ENCODE results near the gene RAB3A. TPM values are rescaled to one million over a fixed set of nuclear protein-coding genes. Genes with fewer than 3 reads are reported as not detected.
A peak's percentile ranks its signal among the peaks of the same experiment; 100 is the strongest.

The RAB3A gene
- total RNA-seq, 1 donor, result 3.8 TPM

GRCh38 chr19:18194554-18195238, 9.1 kb downstream of the RAB3A start:
- Histone ChIP-seq H3K9me3 (ENCODE audit: low read depth, low read length) (no peaks in the 10 kb centered on the region), H3K4me1 (ENCODE audit: insufficient read depth, low read length) (peaks cover 30% of the 10 kb centered on the region), H3K27me3 (ENCODE audit: insufficient read depth, low read length) (no peaks in the 10 kb centered on the region), H3K4me3 (ENCODE audit: low read length) (no peak overlapping the region)

- Histone ChIP-seq H3K4me3 (ENCODE audit: low read length) (no peak overlapping the region), H3K4me1 (ENCODE audit: insufficient read depth, low read length) (peaks cover 30% of the 10 kb centered on the region), H3K27me3 (ENCODE audit: insufficient read depth, low read length) (no peaks in the 10 kb centered on the region), H3K9me3 (ENCODE audit: low read depth, low read length) (no peaks in the 10 kb centered on the region)
Measured at GRCh38 chr19:18194181-18194530, 9.7 kb downstream of the RAB3A start.

- Histone ChIP-seq H3K27me3 (ENCODE audit: insufficient read depth, low read length) (no peaks in the 10 kb centered on the region), H3K9me3 (ENCODE audit: low read depth, low read length) (no peaks in the 10 kb centered on the region), H3K4me1 (ENCODE audit: insufficient read depth, low read length) (peaks cover 30% of the 10 kb centered on the region), H3K4me3 (ENCODE audit: low read length) (peak overlapping the region; percentile 63)
Measured at GRCh38 chr19:18193388-18194180, 10.3 kb downstream of the RAB3A start.

- no peaks in the 10 kb centered on the region for H3K27me3 ChIP-seq (ENCODE audit: insufficient read depth, low read length)
- no peaks in the 10 kb centered on the region for H3K9me3 ChIP-seq (ENCODE audit: low read depth, low read length)
- peaks cover 30% of the 10 kb centered on the region for H3K4me1 ChIP-seq (ENCODE audit: insufficient read depth, low read length)
- H3K4me3 ChIP-seq (ENCODE audit: low read length), result peak within 1 kb of the TSS; percentile 63
Measured at GRCh38 chr19:18192673-18193387, 11.0 kb downstream of the RAB3A start, which contains the start of gene MPV17L2. Gene MPV17L2 (plus strand): TSS chr19:18193218. CDS start chr19:18193282, 64 bp downstream.

GRCh38 chr19:18191640-18192062, 12.2 kb downstream of the RAB3A start:
- no peaks in the 10 kb centered on the region for H3K27me3 ChIP-seq (ENCODE audit: insufficient read depth, low read length)
- no peaks in the 10 kb centered on the region for H3K9me3 ChIP-seq (ENCODE audit: low read depth, low read length)
- H3K4me3 ChIP-seq (ENCODE audit: low read length), result no peak overlapping the region
- peaks cover 30% of the 10 kb centered on the region for H3K4me1 ChIP-seq (ENCODE audit: insufficient read depth, low read length)

- peaks cover 30% of the 10 kb centered on the region for H3K4me1 ChIP-seq (ENCODE audit: insufficient read depth, low read length)
- H3K9me3 ChIP-seq (ENCODE audit: low read depth, low read length), result no peaks in the 10 kb centered on the region
- H3K27me3 ChIP-seq (ENCODE audit: insufficient read depth, low read length), result no peaks in the 10 kb centered on the region
- H3K4me3 ChIP-seq (ENCODE audit: low read length), result no peak overlapping the region
Measured at GRCh38 chr19:18190278-18190677, 13.6 kb downstream of the RAB3A start.

- H3K4me1 ChIP-seq (ENCODE audit: insufficient read depth, low read length), result peaks cover 13% of the 10 kb centered on the region
- no peaks in the 10 kb centered on the region for H3K27me3 ChIP-seq (ENCODE audit: insufficient read depth, low read length)
- H3K4me3 ChIP-seq (ENCODE audit: low read length), result no peak overlapping the region
- H3K9me3 ChIP-seq (ENCODE audit: low read depth, low read length), result no peaks in the 10 kb centered on the region
Measured at GRCh38 chr19:18185538-18185937, 18.3 kb downstream of the RAB3A start.

GRCh38 chr19:18183529-18183928, 20.3 kb downstream of the RAB3A start:
- Histone ChIP-seq H3K4me3 (ENCODE audit: low read length) (no peak overlapping the region), H3K27me3 (ENCODE audit: insufficient read depth, low read length) (no peaks in the 10 kb centered on the region), H3K4me1 (ENCODE audit: insufficient read depth, low read length) (peaks cover 31% of the 10 kb centered on the region), H3K9me3 (ENCODE audit: low read depth, low read length) (no peaks in the 10 kb centered on the region)

- no peak overlapping the region for H3K4me3 ChIP-seq (ENCODE audit: low read length)
- H3K27me3 ChIP-seq (ENCODE audit: insufficient read depth, low read length), result no peaks in the 10 kb centered on the region
- H3K4me1 ChIP-seq (ENCODE audit: insufficient read depth, low read length), result peaks cover 66% of the 10 kb centered on the region
- no peaks in the 10 kb centered on the region for H3K9me3 ChIP-seq (ENCODE audit: low read depth, low read length)
Measured at GRCh38 chr19:18179957-18180356, 23.9 kb downstream of the RAB3A start.

GRCh38 chr19:18176367-18177310, 27.2 kb downstream of the RAB3A start:
- H3K4me1 ChIP-seq (ENCODE audit: insufficient read depth, low read length), result peaks cover 91% of the 10 kb centered on the region
- H3K27me3 ChIP-seq (ENCODE audit: insufficient read depth, low read length), result no peaks in the 10 kb centered on the region
- H3K4me3 ChIP-seq (ENCODE audit: low read length), result no peak overlapping the region
- H3K9me3 ChIP-seq (ENCODE audit: low read depth, low read length), result no peaks in the 10 kb centered on the region

- Histone ChIP-seq H3K4me3 (ENCODE audit: low read length) (peak overlapping the region; percentile 90), H3K9me3 (ENCODE audit: low read depth, low read length) (no peaks in the 10 kb centered on the region), H3K4me1 (ENCODE audit: insufficient read depth, low read length) (peaks cover 91% of the 10 kb centered on the region), H3K27me3 (ENCODE audit: insufficient read depth, low read length) (no peaks in the 10 kb centered on the region)
Measured at GRCh38 chr19:18174983-18175382, 28.9 kb downstream of the RAB3A start.

GRCh38 chr19:18173572-18174288, 30.1 kb downstream of the RAB3A start, which contains the start of gene IFI30:
Gene IFI30 (plus strand): TSS chr19:18173813. CDS start chr19:18173842, 29 bp downstream.
- Histone ChIP-seq H3K27me3 (ENCODE audit: insufficient read depth, low read length) (no peaks in the 10 kb centered on the region), H3K4me3 (ENCODE audit: low read length) (peak within 1 kb of the TSS; percentile 90), H3K4me1 (ENCODE audit: insufficient read depth, low read length) (peaks cover 93% of the 10 kb centered on the region), H3K9me3 (ENCODE audit: low read depth, low read length) (no peaks in the 10 kb centered on the region)

GRCh38 chr19:18173054-18173571, 30.7 kb downstream of the RAB3A start:
- H3K4me1 ChIP-seq (ENCODE audit: insufficient read depth, low read length), result peaks cover 93% of the 10 kb centered on the region
- peak overlapping the region; percentile 90 for H3K4me3 ChIP-seq (ENCODE audit: low read length)
- H3K27me3 ChIP-seq (ENCODE audit: insufficient read depth, low read length), result no peaks in the 10 kb centered on the region
- no peaks in the 10 kb centered on the region for H3K9me3 ChIP-seq (ENCODE audit: low read depth, low read length)

Measured in mononuclear cell (primary cell).